Epithelial cell of esophagus (primary cell): Measurements from ENCODE around the gene GPRIN3.

ENCODE experiments used
- DNase-seq: peaks from one replicate; pipeline ENCODE4 v3.0.0; 2010; ENCODE audit warnings: low read depth
- H3K4me3 ChIP-seq: 2 replicates; pipeline ENCODE4 v1.5.1; 2011; ENCODE audit warnings: mild to moderate bottlenecking, low read length, control low read depth
- CTCF ChIP-seq: IDR thresholded peaks from 2 replicates; pipeline ENCODE4 v1.5.1; 2011; ENCODE audit warnings: low read depth, mild to moderate bottlenecking, low read length, control low read depth, inconsistent platforms; ENCODE audit not compliant: insufficient read depth; ENCODE audit errors: missing control alignments

The GPRIN3 gene

DNA sequence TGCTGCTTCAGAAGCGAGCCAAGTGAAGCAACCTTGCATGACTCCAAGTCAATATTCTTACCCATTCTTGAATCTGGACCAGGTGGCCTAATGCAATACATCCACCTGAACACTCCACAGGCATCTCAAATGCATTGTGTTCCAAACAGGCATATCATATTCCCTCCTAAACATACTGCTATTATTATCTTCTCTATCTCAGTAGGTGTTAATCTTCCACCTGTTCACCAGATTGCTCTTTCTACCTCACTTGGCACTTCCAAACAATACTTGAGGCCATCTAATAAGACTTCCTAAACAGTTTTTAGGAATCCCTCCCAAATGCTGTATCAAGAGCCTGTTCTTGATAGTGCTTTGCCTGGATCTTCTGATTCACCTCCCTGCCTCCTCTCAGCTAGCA lies 90.7 kb downstream of the GPRIN3 start:
- no peak for DNase-seq
- no peak for TF ChIP-seq CTCF
- no peak overlapping the region for H3K4me3 ChIP-seq

- no peak for TF ChIP-seq CTCF
- no peak for DNase-seq
- H3K4me3 ChIP-seq = no peak overlapping the region
These were observed 91.2 kb downstream of the GPRIN3 start for GRCh38 chr4:89216422-89216821.

DNA sequence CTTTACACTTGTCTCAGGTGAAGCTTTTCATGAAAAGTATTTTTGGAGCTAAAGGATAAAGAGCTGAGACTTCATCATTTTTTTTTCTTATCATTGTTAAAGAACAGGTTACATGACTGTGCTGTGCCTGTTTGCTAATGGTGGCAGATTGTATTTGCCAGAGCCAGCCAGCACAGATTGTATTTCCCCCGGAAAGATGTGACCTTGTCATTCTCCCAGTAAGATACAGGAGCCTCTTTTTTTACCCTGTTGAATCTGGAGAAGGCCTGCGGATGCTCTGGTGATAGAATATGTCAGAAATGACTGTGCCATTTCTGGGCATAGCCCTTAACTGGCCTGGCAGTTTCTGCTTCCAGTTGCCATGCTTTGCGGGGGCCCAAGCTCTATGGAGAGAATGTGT lies 91.9 kb downstream of the GPRIN3 start:
- no peak for TF ChIP-seq CTCF
- DNase-seq = no peak
- no peak overlapping the region for H3K4me3 ChIP-seq

DNA sequence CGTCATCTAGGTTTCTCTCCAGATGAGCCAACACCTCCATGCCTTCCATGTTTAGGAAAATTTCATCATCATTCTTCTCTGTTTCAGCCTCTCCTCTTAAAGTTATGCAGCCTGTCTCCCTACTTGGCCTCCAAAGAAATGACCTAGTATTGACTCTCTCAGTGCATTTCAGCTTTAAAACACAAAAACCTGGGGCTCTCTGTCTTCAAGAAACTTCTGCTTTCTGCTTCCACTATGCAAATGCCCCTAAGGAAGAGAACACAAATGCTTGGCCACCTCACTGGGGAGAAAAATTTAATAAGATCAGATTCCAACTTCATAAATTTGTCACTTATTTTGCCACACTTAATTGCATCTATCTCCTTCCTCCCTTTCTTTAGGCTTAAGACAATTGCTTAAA lies 93.3 kb downstream of the GPRIN3 start:
- no peak for TF ChIP-seq CTCF
- DNase-seq = no peak
- H3K4me3 ChIP-seq = no peak overlapping the region

- TF ChIP-seq CTCF = no peak
These were observed 94.3 kb downstream of the GPRIN3 start for GRCh38 chr4:89213382-89213701.

GRCh38 chr4:89212666-89213381 lies 94.8 kb downstream of the GPRIN3 start:
- no peak for TF ChIP-seq CTCF
- no peak overlapping the region for H3K4me3 ChIP-seq
- peak; percentile 53 for DNase-seq

More at GRCh38 chr4:89213382-89213701, 94.3 kb downstream of the GPRIN3 start:
- no peak overlapping the region for H3K4me3 ChIP-seq
- DNase-seq = no peak

- no peak for TF ChIP-seq CTCF
- no peak overlapping the region for H3K4me3 ChIP-seq
- no peak for DNase-seq
These were observed 103.0 kb downstream of the GPRIN3 start for GRCh38 chr4:89204624-89205023.
